CD4-positive, alpha-beta T cell treated with Interleukin-10 for 1 hour (primary cell): ENCODE data around the gene NCAPG.

Experiments used
- DNase-seq: peaks from one replicate; pipeline ENCODE4 v3.0.0-alpha.2; 2020

The NCAPG gene

DNA sequence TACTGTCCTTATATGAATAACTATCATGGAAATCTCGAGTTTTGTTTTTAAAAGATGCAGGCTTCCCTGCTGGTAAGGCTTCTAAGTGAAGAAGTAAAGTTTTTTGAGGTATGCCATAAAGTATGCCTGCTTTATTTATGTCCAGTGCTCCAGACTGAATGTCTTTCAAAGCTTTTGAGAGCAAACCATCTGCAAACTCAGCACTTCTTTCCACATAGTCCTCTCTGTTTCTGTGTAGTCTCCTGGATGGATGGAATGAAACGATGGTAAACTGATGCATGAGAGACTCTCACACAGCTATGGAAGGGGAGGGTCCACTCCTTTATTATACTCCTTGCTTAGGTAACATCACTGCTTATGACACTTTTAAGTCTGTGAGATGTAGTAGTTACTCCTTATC lies 73.7 kb downstream of the NCAPG start:
- DNase-seq, result no peak

DNA sequence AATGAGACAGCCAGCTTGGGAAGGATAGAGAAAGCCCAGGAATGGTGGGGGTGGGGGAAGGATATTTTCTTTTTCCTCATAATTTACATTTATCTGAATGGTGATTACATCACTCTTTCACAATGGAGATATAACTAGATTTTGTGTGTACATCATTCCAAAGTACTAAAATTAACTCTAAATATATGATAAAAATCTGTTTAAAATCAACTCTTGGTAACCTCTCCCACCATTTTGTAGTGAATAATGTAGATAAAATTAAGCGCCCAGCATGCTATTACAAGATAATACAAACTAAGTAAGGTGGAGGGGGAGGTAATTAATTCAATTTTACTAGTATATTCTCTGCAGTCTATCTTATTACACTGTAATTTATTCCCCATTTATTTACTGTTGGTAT lies 78.9 kb downstream of the NCAPG start:
- no peak for DNase-seq

DNA sequence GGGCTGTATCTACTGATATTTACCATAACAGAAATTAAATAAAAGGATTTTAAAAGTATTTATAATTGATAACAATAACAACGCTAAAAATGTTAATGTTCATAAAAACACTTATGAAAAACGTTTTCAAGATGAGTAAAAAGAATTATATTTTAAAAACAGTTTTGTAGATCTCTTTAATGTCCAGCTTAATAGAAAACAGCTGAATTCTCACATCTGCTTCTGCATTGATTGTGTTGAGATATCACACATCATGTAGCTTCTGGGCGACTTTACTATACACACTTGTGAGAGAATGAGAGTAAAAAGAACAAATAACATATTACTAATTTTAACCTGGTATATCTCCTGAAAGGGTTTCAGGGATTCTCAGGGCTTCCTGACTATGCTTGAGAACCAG lies 83.6 kb downstream of the NCAPG start:
- no peak for DNase-seq
